ENCODE results near the gene BEGAIN.

DNA sequence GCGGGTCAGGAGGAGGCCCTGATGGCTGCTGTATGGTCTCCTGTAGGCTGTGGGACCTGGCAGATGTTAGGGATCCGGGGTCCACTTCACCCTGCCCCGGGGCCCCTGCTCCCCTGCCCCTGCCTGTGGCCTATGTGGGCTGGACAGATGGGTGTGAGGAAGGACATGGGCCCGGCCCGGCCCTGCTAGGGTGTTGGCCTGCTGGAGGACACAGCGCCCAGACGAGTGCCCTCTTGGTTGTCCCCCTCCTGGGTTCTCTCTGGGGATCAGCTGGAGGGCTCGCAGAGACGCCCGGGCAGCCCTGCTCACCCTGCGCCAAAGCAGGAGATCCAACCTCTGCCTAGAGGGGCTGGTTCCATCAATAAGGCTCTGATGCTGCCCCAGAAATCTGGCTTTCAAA, 36.2 kb downstream of the BEGAIN start:
- TF ChIP-seq, protein P1, sequence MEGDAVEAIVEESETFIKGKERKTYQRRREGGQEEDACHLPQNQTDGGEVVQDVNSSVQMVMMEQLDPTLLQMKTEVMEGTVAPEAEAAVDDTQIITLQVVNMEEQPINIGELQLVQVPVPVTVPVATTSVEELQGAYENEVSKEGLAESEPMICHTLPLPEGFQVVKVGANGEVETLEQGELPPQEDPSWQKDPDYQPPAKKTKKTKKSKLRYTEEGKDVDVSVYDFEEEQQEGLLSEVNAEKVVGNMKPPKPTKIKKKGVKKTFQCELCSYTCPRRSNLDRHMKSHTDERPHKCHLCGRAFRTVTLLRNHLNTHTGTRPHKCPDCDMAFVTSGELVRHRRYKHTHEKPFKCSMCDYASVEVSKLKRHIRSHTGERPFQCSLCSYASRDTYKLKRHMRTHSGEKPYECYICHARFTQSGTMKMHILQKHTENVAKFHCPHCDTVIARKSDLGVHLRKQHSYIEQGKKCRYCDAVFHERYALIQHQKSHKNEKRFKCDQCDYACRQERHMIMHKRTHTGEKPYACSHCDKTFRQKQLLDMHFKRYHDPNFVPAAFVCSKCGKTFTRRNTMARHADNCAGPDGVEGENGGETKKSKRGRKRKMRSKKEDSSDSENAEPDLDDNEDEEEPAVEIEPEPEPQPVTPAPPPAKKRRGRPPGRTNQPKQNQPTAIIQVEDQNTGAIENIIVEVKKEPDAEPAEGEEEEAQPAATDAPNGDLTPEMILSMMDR (IDR thresholded peaks at IDR 0.05; ENCODE audit: low read length) = no peak
- no peak for TF ChIP-seq EZH2 (IDR thresholded peaks at IDR 0.05; ENCODE audit: borderline replicate concordance, low read length)

All from OCI-LY1 (cell line).